ENCODE measurements around the gene MYLIP.

Gene MYLIP

DNA sequence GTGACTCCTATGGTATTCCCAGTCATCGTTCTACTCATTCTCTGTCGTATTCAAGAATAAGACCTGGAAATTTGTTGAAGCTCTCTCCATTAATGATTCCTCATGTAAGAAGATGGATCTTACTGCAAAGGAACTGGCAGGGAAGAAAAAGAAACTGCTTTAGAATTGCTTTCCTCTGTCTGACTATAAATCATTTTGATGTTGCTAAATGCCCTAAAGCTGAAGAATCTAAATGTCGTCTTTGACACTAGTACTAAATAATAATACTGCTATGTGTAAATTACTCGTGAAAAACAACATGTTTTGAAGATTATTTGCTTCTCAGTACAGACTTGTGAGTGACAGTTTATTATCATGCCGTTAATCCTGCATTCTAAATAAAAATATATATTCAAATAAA, 20.5 kb upstream of the MYLIP start:
- DNase-seq (ENCODE audit: low read depth), result no peak

DNA sequence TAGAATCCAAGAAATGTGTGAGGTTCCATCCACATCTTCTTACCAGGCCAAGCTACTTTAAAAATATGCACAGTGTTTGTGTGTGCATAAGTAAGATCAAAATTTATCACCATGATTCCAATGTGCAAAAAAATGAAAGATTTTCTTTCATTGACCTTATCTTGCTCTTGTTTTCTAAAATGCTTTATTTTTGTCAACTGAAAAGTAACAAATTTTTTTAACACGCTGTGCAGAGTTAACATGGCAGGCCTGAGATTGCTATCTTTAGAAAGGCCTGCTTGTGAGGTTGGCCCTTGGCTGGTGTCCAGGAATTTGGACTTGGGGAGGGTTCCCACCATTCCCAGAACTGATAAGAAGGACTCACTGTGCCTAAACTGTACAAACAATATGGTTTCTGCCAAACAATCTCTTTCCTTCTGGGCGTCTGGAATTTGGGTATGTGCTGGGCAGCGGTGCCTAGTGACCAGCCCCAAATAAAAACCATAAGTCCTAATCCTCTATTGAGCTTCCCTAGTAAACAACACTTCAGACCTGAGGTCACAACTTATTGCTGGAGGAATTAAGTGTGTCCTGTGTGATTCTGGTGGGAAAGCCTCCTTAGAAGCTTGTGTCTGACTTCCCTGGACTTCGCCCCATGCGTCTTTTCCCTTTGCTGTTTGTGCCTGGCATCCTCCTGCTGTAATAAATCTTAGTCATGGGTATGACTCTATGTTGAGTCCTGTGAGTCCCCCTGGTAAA, 19.8 kb upstream of the MYLIP start:
- DNase-seq (ENCODE audit: low read depth), result no peak

DNA sequence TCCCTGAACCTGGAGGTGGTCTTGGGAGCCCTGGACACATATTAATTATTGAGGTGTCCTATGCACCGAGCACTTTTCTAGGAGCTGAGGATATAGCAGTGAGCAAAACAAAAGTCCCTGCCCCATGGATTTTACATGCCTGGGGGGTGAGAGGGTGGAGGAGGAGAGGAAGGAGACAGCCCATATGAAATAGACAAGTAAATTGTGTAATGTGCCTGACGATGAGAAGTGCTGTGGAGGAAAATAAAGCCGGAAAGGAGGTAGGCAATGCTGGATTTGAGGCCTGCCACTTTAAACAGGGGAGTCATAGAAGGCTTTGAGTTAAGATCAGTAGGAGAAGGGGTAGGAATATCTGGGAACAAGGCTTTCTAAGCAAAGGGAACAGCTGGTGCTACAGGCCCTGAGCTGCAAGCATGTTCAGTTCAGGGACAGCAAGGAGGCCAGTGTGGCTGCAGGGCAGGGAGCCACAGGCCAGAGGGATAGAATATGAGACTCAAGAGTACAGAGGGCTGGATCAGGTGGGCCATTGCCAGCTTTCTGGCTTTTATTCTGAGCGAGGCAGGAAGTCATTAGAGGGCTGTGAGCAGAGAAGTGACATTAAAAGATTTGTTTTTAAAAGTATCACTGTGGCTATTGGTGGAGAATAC, 19.1 kb upstream of the MYLIP start:
- no peak for DNase-seq (ENCODE audit: low read depth)

DNA sequence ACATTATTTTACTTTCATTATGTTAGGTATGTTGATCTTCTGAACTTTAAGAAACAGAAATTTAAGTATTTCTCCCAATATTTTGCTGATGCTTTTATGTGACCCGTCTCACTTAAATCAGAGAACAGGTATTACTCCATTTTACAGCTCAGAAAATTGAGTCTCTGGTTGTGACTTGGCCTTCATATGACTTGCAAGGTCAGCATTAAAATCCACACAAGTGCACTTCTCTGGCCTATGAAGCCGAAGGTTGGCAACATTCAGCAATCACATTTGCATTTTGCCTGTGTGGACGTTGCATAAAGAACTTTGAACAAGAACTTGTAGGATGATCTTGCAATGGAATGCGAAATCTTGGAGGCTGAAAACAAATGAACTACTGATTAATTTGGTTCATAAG, 10.1 kb upstream of the MYLIP start:
- no peak for DNase-seq (ENCODE audit: low read depth)

DNA sequence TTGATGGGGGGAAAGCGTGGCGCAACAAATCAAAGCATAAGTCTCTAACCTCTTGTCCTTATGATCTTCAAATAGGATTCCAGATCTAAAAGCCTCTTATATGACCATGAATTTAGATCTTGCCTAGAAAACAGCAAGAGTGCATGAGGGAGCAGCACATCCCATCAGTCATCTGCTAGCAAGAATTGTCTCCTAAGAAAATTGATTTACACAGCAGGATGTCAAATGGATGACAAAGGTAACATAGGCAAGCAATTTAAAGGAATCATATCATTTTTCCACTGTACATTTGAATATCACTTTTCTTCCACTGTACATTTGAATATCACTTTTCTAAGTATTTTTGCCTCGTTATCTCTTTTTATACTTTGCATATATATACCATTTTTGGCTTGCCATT, 7.5 kb upstream of the MYLIP start:
- DNase-seq (ENCODE audit: low read depth), result no peak

DNA sequence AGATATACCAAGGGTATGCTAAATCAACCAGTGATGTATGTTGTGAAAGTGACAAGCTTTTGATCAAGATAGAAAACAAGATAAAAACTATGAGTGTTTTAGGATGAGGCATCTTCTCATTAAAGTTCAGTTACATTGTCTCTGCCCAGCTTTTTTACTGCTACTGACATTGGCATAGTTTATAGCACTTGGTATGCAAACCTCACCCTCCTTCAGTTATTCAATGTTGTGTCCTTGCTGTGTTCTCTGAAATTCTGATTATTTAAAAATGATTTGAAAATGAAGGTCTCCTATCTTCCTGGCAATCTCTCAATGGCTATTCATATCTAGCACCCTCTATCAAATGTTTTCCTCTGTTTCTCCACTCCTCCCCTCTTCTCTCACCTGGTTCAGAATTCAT, 6.7 kb upstream of the MYLIP start:
- DNase-seq (ENCODE audit: low read depth), result no peak

DNA sequence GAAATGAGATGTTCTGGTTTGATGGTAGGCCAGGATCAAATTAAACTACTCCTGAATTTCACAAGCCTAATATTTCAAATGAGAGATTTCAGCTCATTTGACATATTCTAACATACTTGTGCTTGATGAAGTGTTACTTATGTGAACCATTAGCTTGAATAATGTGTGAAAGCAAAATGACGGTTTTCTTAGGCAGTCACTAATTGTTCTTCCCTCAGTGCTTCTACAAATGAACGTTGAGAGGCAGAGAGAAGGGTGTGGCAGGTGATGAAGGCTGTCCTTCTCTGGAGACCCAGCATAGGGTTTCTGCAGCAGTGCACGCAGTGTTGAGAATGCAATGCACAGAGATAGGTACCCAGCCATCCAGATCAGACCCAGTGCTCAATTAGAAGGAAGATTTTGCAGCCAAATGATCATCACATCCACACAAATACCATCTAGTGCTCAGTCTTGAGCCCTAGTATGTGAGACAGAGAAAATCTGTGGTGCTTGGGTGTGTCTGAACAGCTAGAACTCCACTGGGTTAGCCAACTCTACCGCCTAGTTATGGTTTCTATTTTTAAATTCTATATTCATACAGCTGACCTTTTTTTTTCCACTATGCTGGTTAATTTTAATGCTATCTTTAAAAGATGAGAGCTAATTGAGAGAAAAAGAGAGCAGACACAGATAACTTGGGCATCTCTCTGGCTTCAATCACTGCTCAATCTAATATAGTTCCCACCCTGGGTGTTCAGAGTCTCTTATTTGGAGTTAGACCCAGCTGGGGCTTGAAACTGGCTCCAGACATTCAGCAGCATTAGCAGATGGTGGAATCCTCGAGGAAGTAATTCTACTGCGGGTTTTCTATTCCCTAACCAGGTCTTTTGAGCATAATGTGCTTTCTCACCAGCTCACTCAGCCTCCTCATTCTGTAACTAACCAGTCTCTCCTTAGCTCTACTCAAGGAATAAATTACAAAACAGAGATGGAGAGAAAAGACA, 4.4 kb upstream of the MYLIP start:
- DNase-seq (ENCODE audit: low read depth), result no peak

DNA sequence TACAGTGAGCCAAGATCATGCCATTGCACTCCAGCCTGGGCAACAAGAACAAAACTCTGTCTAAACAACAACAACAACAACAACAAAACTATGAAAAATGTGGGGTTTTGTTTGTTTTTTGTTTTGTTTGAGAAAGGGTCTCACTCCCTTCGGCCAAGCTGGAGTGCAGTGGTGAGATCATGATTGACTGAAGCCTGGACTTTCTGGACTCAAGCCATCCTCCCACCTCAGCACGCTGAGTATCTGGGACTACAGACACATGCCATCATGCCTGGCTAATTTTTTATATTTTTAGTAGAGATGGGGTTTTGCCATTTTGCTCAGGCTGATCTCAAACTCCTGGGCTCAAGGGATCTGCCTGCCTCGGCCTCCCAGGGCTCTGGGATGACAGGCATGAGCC, 2.8 kb upstream of the MYLIP start:
- DNase-seq (ENCODE audit: low read depth), result no peak

DNA sequence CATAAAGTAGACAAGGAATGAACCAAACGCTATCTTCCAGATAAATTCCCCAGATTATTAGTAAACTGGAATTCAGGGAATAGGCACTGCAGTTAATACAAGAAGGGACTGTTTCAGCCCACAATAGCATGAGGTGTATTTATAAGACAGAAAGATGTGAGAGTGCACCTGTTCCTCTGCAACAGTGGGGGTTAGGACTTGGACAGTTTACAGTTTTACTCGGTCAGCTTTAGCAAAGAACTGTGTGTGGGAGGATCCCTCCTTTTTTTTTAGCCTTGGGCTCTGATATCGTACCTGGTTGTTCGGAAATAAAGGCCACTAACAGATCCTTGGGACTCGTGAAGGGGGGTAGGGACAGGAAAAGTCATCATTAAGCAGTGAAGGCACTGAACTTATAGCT, 2.0 kb upstream of the MYLIP start:
- no peak for DNase-seq (ENCODE audit: low read depth)

DNA sequence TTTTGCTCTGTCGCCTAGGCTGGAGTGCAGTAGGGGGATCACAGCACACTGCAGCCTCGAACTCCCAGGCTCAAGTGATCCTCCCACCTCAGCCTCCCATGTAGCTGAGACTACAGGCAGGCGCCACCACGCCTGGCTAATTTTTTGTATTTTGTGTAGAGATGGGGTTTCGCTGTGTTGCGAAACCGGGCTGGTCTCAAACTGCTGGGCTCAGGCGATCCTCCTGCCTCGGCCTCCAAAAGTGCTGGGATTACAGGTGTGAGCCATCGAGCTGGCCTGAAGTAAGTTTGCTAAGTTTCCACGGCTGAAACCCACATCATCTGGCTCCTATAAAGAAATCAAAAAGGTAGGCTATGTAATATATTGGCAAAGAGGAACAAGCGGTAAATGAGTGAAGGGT, 1.4 kb upstream of the MYLIP start:
- no peak for DNase-seq (ENCODE audit: low read depth)

DNA sequence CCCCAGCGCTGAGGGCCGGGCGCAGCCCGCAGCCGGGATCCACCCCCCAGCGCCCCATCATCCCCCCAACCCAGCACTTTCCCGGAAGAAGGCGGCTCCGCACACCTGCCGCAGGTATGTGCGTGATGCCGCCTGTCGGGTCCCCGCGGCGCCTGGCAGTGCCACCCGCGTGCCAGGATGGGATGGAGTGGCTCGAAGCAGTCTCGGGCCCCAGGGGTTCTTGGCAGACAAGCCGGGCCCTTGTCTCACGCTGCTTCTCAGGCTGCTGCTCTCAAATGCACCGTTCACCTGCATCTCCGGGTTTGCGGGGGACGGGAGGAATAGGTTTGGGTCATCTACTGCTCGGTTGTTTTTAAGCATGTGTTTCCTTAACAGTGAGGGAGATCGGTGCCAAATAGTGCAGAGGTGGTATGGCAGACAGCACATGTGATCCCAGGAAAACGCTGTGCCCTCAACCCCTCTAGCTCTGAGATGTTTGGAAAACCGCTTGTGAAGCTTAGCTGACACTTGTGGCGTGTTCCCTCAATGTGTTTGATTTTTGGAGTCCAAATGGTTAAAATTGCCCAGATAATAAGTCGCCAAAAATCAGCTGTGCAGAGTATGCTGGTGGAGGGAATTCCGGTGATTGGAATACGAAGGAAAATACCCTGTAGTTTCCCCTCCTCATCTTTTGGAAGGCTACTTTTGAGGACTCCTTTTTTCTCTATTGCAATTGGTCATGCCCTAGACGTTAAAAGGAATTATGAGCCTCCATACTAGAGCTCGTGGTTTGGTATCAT, 926 bp downstream of the MYLIP start:
- DNase-seq (ENCODE audit: low read depth), result no peak

DNA sequence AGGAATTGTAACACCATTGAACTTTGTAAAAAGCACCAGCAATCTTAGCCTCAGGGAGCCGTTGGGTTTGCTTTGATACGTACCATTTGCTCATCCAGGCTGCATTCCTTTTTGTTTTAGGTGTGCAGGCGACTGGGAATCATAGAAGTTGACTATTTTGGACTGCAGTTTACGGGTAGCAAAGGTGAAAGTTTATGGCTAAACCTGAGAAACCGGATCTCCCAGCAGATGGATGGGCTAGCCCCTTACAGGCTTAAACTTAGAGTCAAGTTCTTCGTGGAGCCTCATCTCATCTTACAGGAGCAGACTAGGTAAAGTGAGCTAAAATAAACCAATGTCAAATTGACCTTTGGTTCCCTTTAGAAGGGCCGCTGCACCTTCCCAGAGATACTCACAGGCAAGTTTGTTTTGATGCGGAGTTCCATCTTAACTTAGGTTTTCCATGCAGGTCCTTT, 1.6 kb downstream of the MYLIP start:
- DNase-seq (ENCODE audit: low read depth), result no peak

DNA sequence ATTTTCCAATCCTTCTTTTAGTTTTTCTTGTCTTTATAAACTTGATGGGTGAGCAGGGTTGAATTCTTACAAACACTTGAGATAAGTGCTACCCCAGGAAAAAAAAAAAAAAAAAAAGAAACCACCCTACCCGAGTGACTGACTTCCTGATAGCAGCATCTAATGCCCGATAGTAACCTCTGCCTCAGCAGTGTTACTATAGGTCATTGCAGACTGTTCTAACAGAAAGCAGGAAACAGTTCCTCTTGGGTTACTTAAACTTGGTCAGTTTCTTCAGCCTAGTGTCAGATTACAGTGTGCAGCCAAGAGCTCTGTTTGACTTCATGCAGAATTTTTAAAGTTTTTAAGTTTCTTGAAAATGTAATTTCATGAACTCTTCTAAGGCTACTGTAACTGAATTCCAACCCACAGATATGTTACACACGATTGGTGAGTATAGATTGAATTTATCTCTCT, 2.1 kb downstream of the MYLIP start:
- DNase-seq (ENCODE audit: low read depth), result peak; percentile 20

DNA sequence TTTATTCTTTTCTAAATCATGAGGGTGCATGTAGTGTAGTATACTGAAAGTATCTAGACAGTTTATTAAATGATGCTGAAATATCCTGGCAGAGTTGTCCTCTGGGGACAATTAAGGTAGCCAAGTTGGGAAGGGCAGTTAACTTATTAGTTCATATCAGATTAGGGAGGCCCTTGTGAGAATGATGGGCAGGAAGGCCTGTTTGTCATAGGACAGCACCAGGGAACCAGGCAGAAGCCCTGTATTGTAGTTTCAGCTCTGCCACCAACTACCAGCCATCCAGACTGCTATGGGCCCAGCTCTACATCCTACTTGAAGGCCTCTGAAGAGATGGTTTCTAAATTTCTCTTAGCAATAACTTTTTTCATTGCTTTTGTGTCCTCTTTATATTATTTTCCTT, 4.0 kb downstream of the MYLIP start:
- no peak for DNase-seq (ENCODE audit: low read depth)

DNA sequence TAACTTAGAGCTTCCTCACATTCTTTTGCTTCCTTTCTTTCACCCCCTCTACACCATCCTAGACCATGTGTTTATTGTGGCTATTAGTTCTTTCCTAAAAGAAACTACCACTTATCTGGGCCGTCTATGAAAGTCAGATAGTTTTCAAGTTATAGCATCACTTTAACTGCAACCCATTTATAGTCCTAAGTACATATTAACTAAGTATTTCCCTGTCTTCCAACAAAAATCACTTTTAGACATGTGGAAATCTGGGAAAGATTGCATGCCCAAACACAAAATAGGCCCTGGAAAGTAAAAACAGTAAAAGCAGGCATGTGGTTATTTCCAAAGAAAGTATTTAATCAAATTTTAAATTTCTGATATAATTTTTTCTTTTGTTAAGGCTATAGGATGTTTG, 5.5 kb downstream of the MYLIP start:
- no peak for DNase-seq (ENCODE audit: low read depth)

DNA sequence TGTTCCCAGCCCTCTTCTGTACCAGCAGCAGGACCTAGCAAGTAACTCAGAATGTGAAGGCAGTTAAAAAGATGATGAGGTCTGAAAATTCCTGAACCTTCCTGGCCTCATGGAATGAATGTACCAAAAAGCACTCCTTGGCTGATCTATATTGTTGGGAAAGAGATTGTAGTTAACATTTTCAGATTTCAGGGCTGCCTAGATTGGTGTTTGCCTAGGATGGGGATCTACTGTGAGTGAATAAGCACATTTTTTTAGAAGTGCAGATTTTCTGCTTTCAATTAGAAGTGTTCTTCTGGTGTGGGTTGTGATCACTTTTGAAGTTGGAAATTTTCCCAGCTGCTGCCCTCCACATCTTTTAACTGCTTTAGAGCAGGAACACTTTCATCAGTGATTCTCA, 6.2 kb downstream of the MYLIP start:
- no peak for DNase-seq (ENCODE audit: low read depth)

DNA sequence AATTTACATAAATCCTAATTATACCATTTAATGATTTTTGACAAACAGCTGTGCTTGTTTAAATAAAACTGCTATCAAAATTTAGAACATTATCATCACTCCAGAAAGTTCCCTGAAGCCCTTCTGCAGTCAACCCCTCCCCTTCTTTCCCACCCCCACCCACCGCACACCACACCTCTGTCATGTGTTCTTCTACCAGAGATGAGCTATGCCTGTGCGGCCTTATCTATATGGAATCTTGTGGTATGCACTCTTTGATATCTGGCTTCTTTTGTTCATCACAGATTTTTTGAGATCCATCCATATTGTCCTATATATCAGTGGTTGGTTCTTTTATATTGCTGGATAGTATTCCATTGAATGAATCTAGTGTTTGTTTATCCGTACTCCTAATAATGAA, 7.2 kb downstream of the MYLIP start:
- peak; percentile 16 for DNase-seq (ENCODE audit: low read depth)

DNA sequence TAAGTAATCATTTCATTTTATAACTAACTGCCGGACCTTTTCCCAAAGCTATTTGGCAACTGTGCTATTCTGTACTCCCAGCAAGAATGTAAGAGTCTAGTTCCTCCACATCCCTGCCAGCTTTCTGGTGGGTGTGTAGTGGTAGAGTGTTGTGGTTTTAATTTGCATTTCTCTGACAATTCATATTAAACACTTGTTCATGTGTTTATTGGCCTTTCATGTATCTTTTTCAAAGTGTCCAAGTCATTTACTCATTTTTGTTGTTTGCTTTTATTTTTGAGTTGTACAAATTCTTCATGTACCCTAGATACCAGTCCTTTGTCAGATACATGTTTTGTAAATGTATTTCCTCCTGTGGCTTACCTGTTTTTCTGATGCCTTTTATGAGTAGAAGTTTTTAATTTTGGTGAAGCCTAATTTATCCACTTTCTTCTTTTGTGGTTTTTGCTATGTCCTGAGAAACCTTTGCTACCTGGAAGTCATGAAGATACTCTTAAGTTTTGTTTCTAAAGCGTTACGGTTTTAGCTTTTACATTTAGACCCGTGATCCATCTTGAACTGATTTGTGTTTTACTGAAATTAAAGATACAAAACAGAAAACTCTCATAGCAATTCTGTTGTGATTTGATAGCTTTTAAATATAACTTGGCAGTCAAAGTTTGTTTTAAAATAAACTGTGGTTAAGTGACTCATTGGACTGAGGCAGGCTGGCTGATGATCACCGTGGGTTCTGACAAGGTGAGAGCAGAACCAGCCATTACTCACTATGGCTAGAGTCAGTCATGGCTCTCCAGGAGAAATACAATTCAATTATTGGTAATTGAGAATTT, 8.0 kb downstream of the MYLIP start:
- peak; percentile 27 for DNase-seq (ENCODE audit: low read depth)

DNA sequence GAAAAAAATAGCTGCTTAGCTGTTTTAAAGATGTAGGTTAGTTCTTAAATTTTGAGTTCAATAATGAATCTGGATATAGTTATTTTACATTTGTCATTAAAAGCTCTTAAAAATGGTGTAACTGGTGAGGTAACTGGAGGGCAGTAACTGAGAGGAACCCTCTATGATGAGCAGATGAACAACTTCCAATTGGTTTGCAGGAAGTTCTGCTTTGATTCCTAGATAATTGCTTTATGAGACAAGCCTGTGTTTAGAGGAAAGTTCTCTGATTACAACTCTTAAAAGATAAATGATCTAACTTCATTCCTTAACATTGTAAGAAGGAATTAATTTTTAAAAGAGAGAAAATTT, 8.5 kb downstream of the MYLIP start:
- no peak for DNase-seq (ENCODE audit: low read depth)

DNA sequence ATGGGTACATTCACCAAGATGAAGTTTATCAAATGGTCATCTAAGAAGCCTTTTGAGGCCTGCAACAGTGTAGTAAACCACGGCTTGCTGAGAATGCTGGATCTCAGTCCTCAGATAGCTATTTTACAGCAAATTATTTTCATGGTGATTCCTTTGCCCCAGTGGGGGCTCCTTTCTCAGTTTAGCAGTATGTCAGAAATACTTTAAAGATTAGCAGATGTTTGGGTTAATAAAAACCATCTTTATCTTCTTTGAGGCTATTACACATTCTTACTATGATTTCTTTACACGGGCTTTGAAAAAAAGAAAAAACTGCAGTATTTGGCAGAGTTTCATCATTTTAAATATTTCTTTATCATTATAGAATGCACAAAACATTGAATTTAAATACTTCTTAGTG, 10.7 kb downstream of the MYLIP start:
- no peak for DNase-seq (ENCODE audit: low read depth)

DNA sequence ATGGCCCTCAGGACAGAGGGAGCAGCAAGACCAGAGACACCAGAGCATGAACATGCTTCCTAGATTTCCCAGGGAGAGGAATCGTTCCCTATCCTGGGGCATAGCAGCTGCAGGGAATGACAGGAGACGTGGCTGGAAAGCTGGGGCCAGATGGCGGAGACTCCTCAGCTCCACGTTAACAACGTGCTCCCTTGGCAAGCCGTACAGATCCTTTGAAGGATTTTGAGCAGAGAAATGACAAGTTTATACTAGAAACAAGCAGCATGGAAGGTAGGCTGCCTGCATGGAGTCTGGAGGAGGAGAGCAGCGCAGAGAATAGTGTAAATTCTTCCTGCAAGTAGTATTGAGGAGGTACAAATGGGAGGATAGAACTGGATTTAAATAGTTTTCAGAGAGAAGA, 11.7 kb downstream of the MYLIP start:
- DNase-seq (ENCODE audit: low read depth), result no peak
